NOMO-1 treated with DMSO at 0.1 percent for 48 hours (cell line): ENCODE data around the gene CCL27.

ENCODE experiments used
- DNase-seq: peaks from one replicate; lab custom pipeline; 2025; ENCODE audit not compliant: unreplicated experiment; lab: John Stamatoyannopoulos, UW

Gene CCL27

DNA sequence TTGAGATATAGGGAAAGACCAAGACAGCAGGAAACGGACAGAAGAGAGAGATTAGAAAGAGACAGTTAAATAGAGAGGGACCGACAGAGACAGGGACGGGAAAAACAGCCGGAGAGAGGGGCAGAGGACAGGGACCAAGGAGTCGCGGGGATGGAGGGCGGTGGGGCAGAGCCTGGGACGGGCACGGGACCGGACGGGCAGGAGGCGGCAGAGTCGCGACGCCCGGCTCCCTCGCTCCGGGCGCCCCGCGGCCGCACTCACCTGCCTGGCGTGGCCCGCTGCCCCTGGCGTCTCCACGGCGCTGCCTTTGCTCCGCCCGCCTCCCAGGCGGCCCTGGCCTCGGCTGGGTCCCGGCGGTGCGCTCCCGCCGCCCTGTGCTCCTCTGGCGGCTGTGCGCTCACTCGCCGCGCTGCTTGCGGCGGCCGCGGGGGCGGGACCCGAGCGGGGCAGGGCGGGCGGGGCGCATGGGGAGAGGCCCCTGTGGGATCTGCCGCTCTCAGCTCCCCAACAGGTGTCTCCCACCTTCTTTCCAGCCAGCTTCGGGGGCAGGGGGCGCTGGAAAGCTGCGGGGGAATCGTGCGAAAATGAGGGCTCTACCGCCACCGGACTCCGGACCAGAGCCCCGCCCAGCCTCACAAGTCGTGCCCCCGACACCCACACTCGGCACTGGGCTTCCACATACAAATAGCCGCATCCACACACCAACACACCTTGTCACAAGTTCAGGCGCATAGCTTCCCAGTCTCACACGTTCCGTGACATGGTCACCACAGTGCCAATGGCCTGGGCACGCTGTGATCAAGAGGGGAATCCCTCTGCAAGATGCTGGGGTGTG is 33.6 kb downstream of the CCL27 start, which contains the start of gene ARID3C:
Gene ARID3C (minus strand): TSS at position 411 of the 835 bp plus-strand sequence. CDS start 1,052 bp downstream, outside the sequence.
- DNase-seq, result no peak

DNA sequence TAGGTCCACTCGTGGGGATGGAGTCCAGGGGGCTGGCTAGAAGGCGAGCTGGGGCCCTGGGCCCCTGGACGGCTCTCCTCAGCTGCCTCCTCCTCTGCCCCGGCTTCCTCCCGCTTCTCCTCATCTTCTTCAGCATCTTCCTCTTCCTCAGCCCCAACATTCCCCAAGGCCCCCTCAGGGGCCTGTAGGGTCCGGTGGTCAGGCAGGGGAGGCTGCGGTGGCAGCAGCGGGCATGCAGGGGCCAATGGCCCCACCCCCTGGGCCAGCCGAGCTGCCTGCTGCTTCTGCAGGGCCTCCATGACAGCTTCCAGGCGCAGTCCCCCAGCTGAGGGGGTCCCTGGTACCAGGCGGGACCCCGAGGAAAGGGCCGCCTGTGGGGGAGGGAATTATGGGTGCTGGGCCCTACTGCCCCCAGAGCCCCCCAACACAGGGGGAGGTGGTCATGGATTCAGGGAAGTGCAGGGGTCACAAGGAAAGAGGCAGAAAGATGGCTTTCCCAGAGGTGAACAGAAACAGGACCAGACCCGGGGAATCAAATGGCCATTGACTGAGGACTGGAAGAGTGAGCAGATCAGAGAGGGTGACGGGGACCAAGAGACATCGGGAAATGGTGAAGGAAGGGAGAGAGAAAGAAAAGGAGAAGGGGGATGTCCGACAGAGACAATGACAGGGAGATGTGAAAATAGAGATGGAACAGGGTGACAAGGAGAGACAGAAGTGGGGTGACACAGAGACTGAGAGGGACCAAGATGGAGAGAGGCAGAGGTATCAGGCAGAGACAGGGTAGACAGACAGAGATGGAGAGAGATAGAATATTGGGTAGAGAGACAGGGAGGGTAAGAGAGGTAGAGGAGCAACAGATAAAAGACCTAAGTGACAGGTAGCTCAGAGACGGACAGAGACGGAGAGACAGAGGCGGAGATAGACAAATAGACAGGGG is 34.5 kb downstream of the CCL27 start:
- no peak for DNase-seq

DNA sequence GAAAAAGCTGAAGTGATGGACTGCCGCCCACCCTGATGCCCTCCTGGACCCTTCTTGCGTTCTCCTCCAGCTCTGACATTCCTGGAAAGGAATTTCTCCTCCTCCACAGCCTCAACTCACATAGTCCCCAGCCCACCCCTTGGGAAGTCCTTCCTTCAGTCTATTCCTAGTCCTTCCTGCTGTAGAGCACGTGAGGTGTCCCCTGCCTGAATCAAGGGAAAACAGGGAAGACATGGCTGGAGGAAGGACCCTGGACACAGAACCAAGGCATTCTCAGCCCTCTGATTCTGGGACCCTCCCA is 37.3 kb downstream of the CCL27 start:
- no peak for DNase-seq

DNA sequence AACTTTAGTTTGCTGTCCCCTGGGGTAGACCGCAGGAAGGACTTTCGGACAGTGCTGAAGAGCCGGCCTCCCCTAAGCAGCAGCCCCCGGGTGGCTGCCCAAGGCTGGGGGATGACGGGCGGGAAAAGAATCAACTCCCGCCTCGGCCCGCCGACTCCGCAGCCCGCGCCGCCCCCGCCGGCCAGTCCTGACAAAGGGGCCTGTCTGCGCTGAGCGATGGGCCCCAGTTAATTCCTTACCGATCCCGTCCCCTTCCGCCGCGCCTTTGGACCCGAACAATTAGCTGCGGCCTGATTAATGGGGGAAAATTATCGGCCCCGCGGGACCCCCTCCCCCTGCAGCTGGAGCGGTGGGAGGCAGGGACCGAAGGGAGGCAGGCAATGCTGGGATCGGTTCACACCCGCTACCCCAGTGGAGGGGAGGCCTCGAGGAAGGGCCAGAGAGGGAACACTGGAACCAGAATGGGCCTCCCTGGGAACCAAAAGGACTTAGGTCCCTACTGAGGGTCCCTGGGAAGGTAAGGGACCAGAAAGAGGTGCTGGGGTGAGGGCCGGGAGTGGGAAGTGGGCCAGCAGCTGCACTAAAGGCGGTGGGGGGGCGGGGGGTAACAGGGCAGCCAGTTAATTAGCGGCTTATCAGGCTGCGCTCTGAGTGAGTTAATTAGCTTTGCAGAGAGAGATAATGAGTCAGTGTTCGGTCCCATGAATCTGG is 37.8 kb downstream of the CCL27 start:
- DNase-seq, result no peak

DNA sequence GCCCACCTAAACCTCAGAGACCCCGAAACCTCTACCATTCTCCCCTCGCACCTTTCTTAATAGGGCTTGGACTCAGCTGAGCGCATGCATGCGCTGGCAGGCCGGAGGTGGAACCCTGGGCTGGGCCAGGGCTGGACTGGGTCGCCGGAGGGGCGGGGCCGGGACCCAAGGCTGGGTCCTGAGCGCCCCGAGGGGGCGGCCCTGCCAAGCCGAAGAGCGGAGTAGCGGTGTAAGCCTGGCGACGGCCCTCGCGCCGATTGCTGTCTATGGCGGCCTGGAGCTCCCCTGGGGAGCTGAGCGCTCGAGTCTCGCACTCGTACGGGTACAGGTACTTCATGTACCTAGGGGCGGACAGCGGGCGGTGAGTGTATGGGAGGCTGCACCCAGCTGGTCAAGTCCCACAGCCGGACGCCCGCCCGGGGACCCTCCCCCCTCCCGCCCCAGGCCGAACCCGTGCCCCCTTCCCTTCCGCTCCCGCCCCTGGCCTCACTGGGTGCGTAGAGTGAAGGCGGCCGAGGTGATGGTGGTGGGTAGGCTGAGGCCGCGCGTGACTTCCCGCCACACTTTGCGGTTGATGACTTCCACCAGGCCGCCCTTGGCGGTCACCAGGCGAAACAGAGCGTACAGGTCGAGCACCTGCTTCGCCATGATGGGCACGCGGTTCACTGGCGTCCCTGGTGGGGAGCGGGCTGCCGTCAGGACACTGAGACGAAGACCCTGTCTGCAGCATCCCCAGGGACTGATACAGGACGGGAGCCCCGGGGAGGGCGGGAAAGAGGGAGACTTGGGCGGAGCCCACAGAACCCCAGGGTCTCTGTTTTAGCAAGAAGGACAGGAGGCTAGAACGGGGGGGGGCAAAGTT is 38.9 kb downstream of the CCL27 start:
- no peak for DNase-seq

DNA sequence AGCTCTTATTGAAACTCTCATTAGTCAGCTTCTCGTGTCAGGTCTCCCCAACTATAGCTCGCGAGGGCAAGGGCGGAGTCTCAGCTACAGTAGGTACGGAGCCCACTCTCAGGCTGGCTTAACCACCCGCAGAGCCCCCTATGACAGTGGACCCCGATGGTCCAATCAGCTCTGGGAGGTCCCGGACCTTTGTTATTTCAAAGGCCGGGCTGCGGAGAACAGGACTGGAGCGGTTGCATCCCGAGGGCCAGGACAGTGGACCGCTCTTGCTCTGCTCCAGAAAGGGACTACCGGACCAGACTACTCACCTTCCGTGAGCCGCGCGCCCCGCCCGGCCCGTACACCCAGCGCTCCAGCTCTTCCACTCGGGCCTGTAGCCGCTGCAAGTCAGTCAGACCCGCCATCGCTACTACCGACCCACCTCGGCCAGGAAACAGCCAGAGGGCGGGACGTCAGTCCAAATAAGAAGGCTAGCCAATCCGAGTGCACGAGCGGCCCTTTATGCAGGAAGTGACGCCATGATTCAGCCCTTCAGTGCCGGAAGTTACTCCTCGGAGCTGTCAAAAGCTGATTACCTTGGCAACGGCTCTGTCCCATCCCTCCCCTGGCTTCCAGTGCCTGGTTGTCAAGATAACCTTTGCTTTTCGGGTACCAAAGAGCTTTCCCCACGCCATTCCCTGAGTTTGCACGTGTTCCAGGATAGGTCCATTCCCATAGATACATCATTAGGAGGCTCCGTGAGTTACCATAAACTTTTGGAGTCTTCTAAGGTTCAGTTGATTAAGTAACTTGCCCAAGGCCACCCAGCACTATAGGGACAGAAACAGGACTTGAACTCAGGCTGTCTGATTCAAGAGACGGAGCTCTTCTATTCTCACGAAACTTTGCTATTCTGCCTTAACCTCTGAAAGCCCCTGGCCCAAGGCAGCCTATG is 42.1 kb downstream of the CCL27 start, which contains the start of gene DCTN3:
Gene DCTN3 (minus strand): TSS at position 435 of the 934 bp plus-strand sequence. CDS start 31 bp downstream, at position 404.
- peak; percentile 99 for DNase-seq

DNA sequence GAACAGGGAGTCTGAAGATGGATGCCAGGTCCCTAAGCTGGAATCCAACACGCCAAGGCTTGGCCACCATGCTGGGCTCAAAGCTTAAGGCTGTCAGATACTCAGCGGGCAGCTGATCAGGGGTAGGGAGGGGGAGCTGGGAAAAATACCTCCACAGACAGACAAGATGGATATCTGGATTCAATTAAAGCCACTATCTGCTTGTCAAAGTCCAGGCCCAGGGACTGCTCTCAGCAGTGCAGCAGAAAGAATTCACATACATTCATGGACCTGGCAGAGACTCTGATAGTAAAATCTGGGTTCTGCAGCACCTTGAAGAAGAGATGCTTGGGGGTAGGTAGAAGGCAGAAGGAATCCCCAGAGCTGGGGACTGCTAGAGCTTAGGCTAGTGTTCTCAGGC is 47.3 kb downstream of the CCL27 start:
- DNase-seq, result no peak

DNA sequence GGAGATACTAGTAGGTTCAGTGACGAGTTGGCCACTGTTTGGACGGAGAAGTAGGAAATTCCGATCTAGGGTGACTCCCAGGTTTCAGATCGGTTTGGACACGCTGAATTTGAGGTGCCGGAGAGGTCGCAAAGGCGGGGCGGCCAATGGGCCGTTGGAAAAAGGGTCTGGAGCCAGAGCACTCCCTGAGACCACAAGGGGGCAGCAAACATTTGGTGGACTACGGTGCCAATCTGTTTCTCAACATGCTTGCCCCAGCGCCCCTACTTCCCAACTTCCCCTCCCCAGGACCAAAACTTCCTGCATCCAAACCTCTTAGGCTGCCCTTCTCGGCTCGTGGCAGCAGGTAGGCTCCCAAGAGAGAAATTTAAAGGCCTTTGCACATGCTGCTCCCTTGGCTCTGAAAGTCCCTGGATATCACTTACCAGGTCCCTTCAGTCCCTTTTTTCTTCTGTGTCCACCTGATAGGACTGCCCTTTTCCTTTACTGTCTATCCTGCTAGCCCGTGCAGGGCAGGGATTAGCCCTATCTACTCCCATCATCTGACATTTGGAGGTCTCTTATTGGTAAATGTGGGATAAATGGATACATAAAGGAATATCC is 49.6 kb downstream of the CCL27 start:
- peak; percentile 82 for DNase-seq
